Amniotic epithelial cell (primary cell): ENCODE data around the gene RHO.
A peak's percentile ranks its signal among the peaks of the same experiment; 100 is the strongest.

Source experiments
- DNase-seq: peaks from one replicate; pipeline ENCODE4 v3.0.0-alpha.2; 2010; ENCODE audit warnings: low read depth

Gene RHO

DNA sequence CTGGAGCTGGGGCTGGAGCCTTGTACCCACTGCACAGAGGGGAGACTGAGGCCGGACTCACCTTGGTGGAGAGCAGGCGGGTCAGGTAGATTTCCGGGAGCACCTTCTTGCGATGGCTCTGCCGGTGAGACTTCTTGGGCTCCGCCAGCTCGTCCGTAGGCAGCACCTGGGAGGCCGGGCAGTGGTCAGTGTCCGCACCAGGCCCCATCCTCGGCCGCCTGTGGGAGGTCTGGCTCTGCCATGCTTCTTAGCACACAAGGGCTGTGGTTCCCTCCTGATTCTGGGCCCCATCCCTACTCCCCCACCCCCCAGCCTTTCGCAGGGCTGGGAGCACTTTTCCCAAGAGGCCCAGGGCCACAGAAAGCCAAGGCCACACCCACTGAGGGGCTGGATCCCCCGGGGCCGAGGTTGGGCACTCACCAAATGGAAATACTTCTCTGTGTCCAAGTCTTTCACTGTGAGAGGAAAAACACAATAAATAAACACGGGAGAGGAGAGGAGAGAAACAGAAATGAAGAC, 31.9 kb downstream of the RHO start:
- peak; percentile 76 for DNase-seq

DNA sequence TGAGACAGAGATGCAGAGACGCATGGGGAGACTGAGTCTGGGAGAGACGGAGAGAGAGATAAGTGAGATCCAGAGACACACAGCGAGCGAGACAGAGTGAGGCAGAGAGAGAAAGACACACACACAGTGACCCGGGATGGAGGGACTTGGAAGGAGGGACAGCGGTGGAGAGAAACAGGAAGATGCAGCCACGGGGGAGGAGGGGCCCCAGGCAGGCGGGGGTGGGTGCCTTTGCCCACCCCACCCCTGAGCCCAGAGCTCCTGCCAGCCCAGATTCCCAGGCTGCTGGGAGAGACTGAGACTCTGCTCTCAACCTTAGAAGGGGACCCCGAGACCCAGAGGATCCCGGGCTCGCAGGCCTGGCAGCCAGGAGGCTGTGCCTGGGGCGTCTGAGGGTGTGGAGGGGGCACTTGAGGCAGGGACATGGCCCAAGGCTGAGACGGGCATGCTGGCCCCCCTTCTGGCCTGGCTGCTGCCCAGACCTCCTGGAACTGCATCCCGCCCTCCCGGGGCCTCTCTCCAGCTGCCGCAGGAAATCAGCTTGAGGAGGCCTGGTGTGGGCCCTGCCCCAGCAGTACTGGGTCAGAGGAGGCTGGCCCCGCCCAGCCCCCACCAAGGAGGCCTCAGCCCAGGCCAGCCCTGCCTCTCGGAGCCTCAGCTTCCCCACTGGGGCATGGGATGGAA, 32.6 kb downstream of the RHO start:
- peak; percentile 88 for DNase-seq

DNA sequence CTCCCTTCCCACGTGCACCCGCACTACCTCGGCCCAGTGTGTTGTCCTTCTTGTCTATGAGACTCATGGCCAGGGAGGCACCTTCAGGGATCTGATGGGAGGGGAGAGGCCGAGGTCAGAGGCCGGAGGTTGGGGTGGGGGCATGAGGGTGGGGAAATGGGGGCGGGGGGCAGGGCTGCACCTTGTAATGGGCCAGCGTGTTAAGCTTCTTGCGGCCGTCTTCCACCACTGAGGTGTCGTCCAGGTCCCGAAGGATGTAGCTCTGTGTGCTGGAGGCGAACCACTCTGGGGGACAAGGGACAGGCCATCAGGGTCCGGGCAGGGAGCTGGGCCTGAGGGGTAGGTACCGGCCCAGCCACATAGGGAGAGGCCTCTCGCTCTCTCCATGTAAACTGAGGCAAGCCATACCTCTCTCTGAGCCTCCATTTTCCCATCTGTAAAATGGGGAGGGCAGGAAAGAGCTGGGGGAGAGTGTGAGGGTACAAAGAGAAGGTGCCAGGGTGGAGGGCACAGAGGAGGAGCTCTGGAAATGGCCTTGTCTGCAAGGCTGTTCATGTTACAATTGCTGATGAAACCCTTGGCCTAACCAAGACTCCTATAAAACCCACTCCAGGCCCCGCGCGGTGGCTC, 33.3 kb downstream of the RHO start:
- no peak for DNase-seq

DNA sequence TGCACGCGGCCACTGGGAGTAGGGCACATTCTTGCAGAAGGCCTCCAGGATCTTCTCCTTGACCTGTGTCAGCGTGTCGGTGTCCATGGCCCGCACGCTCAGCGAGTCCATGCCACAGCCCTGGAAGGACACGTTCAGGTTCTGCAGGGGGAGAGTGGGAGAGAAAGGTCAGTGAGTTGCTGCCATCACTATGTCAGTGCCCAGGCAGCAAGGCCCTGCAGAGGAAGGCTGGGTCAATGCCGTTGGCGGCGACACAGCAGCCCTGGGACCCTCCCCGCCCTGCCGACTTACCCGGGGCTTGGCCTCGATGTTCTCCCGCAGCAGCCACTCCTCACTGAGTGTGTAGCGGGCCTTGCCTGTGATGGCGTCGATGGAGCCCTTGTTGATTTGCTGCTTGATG, 34.4 kb downstream of the RHO start:
- DNase-seq, result no peak

DNA sequence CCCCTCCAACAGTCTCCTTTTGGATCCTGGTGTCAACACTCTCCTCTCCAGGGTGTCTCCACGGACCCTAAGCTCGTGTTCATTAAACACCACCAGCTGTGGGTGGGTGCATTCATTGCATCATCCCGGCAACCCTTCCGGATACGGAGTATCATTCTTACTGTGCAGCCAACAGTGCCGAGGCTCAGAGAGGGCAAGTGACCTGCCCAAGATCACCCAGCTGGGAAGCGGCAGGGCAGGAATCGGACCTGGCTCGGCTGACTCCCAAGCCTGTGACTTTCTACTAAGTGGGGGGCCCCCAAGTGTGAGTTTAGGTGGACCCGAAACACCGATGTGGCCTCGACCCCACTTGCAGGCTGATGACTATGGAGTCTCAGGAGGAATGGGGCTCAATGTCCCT, 34.9 kb downstream of the RHO start:
- DNase-seq, result no peak

DNA sequence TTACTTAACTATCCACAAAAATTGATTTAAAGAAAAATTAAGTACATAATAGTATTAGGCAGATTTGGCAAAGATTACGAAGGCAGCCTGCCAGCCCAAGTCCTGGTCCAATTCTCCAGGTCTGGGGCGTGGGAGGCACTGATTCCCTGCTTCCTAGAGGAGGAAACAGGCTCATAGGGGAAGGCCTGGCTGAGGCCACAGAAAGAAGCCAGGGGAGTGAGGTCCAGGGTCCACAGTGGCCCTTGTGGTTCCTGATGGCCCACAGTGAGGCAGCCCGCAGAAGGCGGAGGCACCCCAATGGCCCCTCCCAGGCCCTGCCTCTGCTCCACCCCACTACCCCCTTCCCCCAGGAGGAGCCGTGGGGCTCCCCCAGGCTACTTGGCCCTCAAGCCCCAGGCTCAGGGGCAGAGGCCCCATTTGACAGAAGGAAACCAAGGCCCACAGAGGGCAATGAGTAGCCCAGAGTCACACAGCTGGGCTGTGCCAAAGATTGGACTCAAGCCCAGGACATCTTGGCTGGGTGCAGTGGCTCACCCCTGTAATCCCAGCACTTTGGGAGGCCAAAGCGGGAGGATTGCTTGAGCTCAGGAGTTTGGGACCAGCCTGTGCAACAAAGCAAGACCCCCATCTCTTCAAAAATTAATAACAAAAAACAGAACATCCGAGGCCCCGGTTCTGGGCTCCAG, 35.6 kb downstream of the RHO start:
- no peak for DNase-seq

DNA sequence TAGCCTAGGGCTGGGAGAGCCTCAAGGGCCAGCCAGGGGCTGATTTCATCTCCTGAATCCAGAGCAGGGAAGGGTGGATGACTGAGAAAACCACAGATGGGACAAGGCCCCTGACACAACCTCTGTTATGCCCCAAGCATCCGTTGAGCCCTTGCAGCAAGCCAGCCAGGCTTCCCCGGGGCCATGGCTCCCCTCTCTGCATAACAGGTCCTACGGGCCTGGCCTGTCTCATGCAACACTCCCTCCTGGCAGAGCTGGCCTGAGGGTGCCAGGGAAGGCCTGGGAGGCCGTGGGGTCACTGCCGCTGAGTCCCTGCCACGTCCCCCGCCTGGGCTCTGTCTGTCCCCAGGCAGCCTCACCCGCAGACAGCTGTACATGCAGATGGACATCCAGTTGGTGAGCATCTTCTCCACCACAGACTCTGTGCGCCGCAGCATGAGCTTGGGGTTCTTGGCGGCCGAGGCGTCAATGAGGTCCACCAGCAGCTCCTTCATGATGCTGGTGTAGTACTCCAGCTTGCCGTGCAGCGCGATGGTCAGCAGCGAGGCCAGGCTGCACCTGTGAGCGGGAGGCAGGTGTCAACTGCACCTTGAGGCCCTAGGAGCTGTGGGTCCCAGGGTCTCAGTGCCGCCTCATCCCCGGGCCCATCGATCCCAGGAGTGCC, 36.7 kb downstream of the RHO start:
- no peak for DNase-seq

DNA sequence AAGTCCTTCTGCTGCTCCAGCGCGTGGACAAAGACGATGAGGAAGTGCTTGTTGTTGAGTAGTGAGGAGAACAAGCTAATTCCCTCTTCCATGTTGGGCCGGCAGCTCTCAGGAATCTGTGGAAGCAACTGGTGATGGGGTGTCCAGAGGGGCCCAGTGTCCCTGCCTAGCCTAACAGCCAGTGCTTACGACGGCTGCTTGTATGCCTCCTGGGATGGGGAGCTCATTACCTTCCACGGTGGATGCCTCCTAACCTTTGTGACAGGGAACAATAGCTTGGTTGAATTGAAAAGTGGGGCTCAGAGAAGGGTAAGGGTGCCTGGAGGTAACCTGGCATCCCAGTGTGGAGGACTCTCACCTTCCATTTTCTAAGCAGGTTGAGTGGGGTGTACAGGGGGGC, 37.5 kb downstream of the RHO start:
- no peak for DNase-seq

DNA sequence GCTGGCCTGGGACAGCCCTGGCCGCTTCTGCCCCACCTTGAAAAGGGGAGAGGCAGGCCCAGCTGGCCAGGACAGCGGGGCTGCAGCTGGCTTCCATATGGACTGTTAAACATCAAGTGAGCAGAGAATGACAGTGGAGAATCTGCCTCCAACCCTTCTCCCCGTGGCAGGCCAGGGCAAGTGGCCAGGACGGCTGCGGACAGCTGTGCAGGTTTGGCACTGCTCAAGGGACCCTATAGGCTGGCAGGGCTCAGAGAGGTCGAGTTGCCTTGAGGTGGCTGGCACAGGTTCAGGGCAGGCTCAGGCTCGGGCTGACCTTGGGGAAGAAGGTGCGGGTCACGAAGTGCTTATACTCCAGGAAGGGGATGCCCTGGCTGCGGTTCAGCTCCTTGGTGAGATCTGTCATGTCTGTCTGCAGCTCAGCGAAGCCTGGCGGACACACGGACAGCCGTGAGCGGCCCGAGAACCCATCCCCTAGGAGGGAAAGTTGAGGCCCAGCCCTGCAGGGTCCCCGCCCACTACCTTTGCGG, 38.8 kb downstream of the RHO start:
- DNase-seq, result no peak

DNA sequence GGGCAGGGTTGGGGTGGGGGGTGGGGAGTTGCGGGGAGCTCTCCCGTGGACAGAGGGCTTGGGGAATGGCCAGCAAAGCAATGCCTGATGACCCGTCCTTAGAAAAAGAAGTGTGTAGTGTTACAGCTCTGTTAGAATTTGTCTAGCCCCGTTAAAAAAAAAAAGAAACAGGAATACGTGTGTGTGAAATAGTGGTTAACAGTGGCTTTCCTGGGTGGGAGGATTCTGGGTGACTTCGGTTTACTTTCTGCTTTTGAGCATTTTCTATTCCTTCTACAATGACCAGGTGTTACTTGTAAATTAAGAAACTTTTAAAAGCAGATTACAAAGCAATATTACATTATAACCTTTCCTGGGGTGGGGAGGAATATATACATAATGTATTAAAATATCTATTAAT, 39.5 kb downstream of the RHO start:
- DNase-seq, result no peak

DNA sequence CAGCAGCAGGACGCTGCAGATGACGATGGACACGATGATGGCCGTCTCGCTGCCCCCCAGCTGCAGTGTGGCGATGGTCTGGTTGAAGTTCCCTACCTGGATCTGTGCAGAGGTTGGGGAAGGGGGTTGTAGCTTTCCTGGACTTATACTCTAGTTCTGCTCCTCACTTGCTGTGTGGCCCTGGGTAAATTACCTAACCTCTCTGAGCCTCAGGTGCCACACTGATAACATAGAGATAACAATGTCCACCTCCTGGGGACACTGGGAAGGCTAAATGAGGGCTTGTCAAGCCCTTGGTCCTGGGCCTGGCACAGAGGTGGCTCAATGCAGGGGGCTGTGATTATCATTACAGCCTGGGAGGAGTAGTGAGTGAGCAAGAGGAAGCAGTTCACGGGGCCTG, 41.4 kb downstream of the RHO start:
- DNase-seq, result no peak

DNA sequence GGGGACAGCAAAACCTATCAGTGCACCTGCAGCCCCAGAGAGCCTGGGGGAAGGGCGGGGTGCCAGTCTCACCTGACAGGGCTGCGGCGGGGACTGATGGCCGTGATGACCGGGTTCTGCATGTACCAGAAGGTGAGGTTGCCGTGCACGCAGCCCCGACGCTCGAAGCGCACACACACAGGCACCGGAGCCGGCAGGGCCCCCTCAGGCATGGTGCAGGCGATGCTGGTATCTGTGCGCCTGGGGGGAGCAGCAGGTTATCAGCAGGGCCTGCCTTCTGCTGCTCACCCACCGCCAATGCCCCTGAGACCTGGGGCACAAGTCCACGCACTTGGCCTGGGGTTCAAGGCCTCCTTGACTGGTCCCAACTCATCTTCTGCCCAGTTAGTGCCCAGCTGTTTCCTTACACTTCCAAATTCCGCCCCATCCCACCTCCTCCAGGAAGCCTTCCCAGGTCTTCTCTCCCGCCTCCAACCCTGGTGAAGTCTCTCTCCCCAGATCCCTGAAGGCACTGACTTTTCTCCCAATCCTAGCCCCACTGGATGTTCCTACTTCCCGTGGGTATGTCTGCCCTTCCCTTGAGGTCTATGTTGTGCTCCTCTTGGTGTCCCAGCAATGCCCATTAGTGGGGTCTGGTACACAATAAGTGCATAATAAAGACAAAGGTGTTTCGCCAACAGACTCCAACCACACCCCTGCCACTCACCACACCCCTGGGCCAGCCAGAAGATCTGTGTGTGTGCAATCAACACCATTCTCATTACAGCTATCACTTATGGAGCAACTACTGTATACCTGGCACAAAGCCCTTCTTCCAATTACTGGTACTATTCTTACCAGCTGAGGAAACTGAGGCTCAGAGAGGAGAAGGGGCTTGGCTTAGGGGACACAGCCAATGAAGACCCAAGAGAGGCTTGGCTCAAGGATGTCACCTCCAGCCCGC, 43.4 kb downstream of the RHO start:
- DNase-seq, result no peak

DNA sequence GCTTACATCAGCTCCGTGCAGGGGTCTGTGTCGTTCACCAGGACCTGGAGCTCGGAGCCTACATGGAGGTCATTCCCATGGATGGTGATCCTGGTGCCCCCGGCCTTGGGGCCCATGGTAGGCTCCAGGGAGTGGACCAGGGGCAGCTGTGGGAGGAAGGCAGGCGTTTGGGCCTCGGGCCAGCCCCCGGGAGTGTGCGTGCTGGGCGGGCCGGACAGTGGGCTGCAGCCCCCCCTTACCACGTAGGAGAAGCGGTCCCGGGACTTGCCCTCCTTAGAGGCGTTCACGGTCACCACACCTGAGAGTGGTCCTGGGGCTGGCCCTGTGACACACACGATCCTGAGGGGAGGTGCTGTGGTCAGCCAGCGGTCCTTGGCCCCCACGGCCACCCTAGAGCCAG, 44.2 kb downstream of the RHO start:
- no peak for DNase-seq

DNA sequence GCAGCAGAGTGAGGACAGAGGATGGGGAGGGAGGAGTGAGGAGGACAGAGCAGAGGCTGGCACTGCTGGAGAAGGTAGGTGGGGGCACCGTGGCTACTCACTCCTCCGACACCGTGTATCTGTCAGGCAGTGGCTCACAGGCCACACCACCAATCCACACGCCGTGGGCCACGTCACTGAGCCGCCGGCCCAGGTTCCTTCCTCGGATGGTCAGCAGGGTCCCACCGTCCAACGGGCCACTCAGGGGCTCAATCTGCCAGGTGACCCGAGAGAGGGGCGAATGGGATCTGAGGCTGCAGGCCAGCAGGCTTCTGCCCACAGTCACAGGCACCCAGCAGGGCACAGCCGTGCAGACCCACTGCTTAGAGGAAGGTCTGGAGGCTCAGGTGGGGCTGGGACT, 45.1 kb downstream of the RHO start:
- DNase-seq, result no peak

DNA sequence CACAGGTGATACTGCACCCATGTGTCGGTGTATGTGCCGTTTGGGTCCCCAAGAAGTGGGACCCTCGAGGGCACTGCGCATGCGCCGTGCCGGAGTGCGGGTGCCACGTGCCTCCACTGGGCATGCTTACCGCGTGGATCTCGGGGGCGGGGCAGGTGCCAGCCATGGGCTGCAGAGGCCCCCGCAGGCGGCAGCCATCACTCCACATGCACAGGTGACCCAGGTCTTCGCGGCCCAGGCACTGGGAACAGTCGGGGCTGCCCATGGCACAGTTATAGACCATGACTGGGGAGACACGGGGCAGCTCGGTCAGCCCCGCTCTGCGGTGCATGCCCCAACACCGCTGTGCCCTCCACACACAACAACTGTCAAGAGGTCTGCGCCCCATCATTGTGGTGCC, 45.8 kb downstream of the RHO start:
- no peak for DNase-seq

DNA sequence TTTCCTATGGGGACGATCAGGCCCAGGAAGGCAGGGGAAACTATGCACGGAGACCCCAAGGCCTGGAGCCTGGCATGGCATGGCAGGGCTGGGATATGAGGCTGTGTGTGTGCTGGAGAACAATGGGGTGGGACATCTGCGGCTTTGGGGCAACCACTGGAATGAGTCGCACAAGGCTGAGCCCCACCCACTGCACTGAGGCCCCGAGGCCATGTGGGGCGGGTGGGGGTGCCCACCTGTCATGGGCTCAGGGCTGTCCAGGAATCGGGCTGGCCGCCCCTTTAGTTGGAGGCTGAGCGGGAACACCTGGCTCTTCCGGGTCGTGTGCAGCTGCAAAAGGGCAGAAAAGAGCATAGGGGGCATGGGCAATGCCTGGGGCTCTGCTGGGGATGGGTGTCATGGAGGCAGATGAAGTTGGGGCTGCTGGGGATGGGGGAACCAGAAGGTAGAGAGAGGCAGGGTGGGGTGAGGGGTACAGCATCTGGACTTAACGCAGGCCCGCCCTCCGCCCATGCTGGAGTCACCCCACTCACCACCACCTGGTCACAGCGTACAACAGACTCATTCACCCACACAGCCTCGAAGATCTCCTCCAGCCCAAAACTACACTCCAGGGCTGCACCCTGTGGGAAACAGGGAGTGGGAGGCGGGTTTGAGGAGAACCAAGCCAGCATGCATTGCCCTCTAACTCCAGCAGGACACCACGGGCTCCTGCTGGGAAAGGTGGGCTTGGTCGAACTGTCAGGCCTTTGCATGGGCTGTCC, 47.0 kb downstream of the RHO start:
- no peak for DNase-seq

DNA sequence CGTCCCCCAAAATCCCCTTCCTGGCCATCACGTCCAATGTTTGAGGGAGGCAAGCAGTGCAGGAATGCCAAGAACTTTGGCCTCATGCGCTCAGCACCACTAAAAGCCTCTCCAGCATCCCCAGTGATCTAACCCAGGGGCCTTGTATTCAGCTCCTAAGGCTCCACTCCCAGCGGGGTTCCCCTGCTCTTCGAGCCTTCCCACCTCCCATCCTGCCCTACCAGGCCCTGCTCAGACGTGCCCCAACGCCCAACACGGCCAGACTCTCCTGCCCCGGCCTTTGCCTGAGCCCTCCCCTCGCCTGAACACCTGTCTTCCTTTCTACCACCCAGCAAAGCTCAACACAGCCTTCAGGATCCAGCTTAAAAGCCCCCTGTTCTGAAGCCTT, 47.6 kb downstream of the RHO start:
- no peak for DNase-seq

DNA sequence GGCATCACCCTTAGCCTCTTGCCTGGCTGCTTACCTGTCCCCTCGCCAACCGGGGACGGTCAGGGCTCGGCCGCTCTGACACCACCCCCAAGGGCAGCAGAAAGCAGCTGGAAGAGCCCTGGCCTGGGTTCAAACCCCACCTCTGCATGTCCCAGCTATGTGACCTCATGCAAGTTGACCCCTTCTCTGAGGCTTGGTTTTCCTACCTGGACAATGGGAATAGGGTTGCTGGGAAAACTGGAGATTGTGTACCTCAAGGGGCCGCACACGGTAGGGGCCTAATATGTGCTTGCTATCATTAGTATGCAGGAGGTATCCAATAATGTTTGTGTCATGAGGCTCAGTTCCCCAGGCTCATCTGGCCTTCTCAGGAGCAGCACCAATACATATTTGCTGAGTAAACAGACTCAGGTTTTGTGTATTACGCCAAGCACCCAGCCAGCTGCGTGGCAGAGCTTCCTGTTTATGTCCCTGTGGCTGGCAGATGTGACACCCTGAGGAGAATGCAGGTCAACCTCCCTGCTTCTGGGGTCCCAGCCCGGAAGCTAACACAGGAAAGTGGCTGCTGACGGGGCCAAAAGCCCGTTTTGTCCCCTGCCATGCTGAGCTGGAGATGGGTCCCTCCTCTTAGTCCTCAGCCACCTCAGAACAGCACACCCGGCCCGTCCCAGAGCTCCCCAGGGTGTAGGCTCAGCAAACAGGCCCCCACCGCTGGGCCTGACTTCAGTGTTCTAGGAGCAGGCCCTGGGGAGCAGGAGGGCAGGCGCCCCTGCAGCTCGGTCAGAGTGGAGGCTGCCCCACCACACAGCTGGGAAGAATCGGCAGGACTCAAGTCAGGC, 48.3 kb downstream of the RHO start:
- no peak for DNase-seq

DNA sequence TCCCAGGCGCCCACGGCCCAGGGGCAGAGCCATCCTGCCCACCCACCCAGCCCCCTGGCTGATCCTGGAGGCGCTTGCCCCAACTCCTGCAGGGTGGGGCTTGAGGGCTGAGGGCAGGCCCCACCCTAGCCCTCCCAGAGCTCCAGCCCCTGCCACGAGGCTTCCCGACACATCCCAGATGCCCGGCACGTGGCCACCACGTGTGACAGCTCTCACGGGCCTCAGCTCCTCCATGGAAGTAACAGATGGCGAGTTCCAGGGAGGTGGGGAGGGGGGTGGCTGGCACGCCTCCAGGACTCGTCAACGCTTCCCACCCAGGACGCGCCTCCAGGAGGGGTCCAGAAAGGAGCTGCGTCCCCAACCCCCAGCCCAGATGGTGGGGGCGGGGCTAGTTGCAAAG, 48.9 kb downstream of the RHO start:
- no peak for DNase-seq
